Ishikawa (cell line): ENCODE measurements around the gene SLC6A3.

Source experiments
- CEBPB ChIP-seq: IDR thresholded peaks from 2 replicates; pipeline ENCODE4 v1.6.1; 2012
- CREB1 ChIP-seq: IDR thresholded peaks from 2 replicates; pipeline ENCODE4 v1.6.1; 2012; ENCODE audit warnings: low read depth
- EGR1 ChIP-seq: IDR thresholded peaks from 2 replicates; pipeline ENCODE4 v1.6.1; 2012
- EP300 ChIP-seq: IDR thresholded peaks from 2 replicates; pipeline ENCODE4 v1.6.1; 2012; ENCODE audit warnings: borderline replicate concordance
- FOXM1 ChIP-seq: IDR thresholded peaks from 2 replicates; pipeline ENCODE4 v1.6.1; 2012; ENCODE audit warnings: low read depth, borderline replicate concordance
- NFIC ChIP-seq: IDR thresholded peaks from 2 replicates; pipeline ENCODE4 v1.6.1; 2012
- RAD21 ChIP-seq: IDR thresholded peaks from 2 replicates; pipeline ENCODE4 v1.6.1; 2012; ENCODE audit warnings: low read depth
- TAF1 ChIP-seq: IDR thresholded peaks from 2 replicates; pipeline ENCODE4 v1.6.1; 2012; ENCODE audit warnings: low read depth, mild to moderate bottlenecking
- TCF12 ChIP-seq: IDR thresholded peaks from 2 replicates; pipeline ENCODE4 v1.6.1; 2012; ENCODE audit warnings: low read depth
- TEAD4 ChIP-seq: IDR thresholded peaks from 2 replicates; pipeline ENCODE4 v1.6.1; 2012
- YY1 ChIP-seq: IDR thresholded peaks from 2 replicates; pipeline ENCODE4 v1.6.1; 2012; ENCODE audit warnings: low read depth
- ZBTB7A ChIP-seq: IDR thresholded peaks from 2 replicates; pipeline ENCODE4 v1.6.1; 2012; ENCODE audit warnings: low read depth
- TF ChIP-seq, protein P1 (sequence below): IDR thresholded peaks from 2 replicates; pipeline ENCODE4 v1.6.1; 2012
- TF ChIP-seq, protein P2 (sequence below): IDR thresholded peaks from 2 replicates; pipeline ENCODE4 v1.6.1; 2012; ENCODE audit warnings: low read depth, mild to moderate bottlenecking
- TF ChIP-seq, protein P3 (sequence below): IDR thresholded peaks from 2 replicates; pipeline ENCODE4 v1.6.1; 2012

The SLC6A3 gene

DNA sequence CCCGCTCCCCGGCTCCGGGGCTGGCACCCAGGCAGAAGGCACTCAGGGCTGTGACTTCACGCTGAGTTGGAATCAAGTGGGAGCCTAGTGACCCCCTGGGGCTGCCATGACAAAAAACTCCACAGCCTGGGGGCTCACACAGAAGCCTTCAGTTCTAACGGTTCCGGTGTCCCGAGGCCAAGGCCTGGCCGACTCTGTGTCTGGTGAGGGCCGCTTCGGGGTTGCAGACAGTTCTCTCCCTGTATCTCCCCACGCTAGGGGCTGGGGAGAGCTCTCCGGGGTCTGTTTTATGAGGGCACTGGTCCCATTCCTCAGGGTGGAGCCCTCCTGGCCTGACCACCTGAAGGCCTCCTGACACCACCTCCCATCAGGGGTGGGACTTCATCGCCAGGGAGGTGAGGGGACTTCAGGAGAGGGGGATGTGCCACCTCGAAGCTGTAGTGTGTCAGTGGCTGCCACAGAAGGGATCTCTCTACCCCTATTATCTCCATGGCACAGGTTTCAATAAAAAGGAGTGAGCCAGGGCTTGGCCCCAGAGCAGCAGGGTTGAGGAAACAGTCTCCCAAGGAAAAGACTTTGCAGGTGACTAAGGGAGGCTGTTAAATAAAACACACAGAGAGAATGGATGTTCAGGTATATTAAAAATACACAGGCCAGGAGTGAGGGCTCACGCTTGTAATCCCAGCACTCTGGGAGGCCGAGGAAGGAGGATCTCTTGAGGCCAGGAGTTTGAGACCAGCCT is 1.5 kb upstream of the SLC6A3 start:
- TF ChIP-seq EGR1: no peak
- no peak for TF ChIP-seq TCF12
- no peak for TF ChIP-seq FOXM1
- TF ChIP-seq CEBPB: no peak
- TF ChIP-seq, protein P1, sequence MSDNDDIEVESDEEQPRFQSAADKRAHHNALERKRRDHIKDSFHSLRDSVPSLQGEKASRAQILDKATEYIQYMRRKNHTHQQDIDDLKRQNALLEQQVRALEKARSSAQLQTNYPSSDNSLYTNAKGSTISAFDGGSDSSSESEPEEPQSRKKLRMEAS: no peak

DNA sequence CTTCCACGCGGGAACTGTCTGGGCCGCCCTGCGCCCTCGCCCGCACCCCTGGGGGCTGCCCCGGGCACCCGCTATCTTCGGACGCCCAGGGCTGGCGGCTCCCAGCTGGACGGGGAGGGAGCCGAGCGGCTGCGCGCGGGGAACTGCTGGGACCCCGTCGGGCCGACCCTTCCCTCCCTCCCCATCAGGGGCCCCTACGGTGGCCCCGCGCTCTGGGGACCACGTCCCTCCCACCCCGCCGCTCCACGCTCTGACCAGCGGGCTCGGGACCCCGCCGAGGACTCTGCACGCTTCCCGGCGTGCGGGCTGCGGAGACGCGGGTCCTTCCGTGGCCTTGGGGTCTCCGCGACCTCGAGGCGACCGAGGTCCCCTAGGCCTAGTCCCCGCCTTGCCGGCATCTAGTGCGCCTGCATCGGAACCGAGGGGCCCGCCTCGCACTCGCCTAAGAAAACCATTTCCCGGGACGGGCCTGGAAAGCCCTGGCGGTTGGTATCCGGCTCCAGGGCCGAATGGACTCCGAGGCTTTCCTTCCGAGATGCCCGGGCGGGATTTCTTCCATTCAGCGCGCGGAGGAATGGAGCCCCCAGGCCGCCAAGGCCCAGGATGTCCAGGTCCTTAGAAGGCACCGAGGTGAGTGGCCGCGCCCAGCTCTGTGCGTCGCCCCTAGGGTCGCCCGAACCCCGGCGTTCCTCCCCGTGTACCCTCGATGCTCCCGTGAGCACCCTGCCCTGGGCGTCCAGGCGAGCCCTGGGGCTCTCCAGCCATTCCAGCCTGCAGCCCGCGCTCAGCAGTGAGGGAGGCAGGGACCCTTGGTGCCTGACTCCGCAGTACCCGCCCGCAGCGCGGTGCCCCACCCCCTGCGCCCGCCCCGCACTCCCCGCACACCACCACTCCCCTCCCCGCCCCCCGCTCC is 705 bp upstream of the SLC6A3 start:
- no peak for TF ChIP-seq NFIC
- no peak for TF ChIP-seq TEAD4
- TF ChIP-seq, protein P2, sequence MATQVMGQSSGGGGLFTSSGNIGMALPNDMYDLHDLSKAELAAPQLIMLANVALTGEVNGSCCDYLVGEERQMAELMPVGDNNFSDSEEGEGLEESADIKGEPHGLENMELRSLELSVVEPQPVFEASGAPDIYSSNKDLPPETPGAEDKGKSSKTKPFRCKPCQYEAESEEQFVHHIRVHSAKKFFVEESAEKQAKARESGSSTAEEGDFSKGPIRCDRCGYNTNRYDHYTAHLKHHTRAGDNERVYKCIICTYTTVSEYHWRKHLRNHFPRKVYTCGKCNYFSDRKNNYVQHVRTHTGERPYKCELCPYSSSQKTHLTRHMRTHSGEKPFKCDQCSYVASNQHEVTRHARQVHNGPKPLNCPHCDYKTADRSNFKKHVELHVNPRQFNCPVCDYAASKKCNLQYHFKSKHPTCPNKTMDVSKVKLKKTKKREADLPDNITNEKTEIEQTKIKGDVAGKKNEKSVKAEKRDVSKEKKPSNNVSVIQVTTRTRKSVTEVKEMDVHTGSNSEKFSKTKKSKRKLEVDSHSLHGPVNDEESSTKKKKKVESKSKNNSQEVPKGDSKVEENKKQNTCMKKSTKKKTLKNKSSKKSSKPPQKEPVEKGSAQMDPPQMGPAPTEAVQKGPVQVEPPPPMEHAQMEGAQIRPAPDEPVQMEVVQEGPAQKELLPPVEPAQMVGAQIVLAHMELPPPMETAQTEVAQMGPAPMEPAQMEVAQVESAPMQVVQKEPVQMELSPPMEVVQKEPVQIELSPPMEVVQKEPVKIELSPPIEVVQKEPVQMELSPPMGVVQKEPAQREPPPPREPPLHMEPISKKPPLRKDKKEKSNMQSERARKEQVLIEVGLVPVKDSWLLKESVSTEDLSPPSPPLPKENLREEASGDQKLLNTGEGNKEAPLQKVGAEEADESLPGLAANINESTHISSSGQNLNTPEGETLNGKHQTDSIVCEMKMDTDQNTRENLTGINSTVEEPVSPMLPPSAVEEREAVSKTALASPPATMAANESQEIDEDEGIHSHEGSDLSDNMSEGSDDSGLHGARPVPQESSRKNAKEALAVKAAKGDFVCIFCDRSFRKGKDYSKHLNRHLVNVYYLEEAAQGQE: no peak
- TF ChIP-seq, protein P1: no peak
- TF ChIP-seq, protein P3, sequence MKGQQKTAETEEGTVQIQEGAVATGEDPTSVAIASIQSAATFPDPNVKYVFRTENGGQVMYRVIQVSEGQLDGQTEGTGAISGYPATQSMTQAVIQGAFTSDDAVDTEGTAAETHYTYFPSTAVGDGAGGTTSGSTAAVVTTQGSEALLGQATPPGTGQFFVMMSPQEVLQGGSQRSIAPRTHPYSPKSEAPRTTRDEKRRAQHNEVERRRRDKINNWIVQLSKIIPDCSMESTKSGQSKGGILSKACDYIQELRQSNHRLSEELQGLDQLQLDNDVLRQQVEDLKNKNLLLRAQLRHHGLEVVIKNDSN: no peak
- no peak for TF ChIP-seq EP300
- no peak for TF ChIP-seq TCF12
- TF ChIP-seq CREB1: no peak
- TF ChIP-seq ZBTB7A: no peak; the same call in 1 of the 2 replicates
- TF ChIP-seq EGR1: no peak

DNA sequence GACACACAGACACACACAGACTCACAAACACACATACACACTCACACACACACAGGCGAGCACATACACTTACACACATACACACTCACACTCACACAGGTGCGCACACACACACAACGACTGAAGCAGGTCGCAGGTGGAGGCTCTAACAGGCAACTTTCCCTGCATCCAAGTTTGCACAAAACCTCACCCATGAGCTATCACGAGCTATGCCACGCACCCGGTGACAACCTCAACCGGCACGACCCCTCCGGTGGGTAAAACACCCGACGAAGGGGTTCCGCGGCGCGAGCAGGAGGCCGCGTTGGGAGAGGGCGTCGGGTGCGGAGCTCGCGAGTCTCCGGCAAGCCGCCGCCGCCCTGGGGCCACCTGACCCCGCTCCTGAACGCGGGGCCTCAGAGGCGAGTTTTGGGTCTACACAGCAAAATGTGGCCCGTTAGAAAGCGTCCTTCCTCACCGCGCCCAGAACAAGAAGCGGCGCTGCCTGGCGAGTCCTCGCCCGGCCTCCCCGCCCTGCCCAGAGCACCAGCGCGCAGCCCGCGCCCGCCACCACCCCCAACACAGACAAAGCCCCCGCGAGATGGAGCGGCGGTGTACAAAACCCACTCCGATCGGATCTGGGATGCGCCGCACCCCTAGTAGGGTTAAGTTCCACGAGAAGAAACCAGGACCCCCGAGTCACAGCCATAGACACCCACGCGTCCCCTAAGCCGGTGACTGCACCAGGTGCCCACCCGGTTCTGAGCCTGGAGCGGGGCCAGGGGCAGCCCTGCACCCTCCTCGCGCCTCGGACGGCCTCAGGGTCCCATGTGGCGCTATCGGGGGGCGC is 665 bp downstream of the SLC6A3 start:
- TF ChIP-seq EP300 (no peak), TEAD4 (no peak), ZBTB7A (no peak), YY1 (no peak), CEBPB (no peak), FOXM1 (no peak)
- TF ChIP-seq, protein P1: no peak

DNA sequence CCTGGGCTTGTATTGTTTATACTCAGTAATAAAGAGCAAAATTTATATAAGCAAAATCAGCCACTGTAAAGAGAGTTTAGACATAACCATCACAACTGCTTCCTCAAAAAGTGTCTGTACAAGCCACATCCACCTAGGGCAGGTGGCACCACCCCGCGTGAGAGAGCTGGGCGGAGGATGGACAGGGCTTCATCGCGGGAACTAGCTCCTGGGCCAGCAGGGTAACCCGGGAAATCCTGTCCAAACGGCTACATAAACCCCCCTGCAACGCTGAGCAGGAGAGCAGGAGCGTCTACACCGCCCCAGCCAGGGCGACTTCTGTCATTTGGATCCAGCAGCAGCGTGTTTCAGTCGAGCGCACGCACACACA is 1.3 kb downstream of the SLC6A3 start:
- TF ChIP-seq RAD21: no peak
- no peak for TF ChIP-seq YY1
- TF ChIP-seq CREB1: no peak
- no peak for TF ChIP-seq EGR1
- no peak for TF ChIP-seq TCF12
- TF ChIP-seq FOXM1: no peak
- no peak for TF ChIP-seq TEAD4
- TF ChIP-seq EP300: no peak
- no peak for TF ChIP-seq NFIC
- TF ChIP-seq TAF1: no peak
- TF ChIP-seq ZBTB7A: no peak
- TF ChIP-seq, protein P3: no peak
- TF ChIP-seq, protein P1: no peak
- no peak for TF ChIP-seq CEBPB

DNA sequence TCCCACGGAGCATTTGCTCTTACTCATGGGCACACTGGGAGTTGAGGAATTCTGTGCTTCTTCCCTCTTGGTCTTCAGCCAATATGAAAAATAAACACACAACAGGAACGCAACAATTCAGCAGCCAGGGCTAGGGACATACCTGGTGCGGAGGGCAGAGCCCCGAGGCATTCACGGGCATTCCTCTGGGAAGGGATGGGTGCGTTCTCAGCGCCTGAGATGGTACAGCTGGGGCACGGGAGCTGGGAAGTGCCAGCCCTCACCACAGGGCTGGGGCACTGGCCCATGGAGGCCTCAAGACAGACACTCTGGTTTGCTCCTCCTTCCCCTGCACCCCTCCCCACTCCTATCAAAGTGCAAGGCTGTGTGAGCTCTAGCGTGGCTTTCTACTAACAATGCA is 2.1 kb downstream of the SLC6A3 start:
- TF ChIP-seq, protein P1: no peak
- no peak for TF ChIP-seq CEBPB
- TF ChIP-seq EGR1: no peak
